HG03439 (cell line): Measurements from ENCODE around the gene CRISPLD2.

Experiments used
- ATAC-seq: cut with Tn5 transposase; IDR thresholded peaks from one replicate; pipeline ENCODE4 v1.9.1; 2021; ENCODE audit warnings: mild to moderate bottlenecking, moderate library complexity; ENCODE audit not compliant: unreplicated experiment

CRISPLD2 gene

GRCh38 chr16:84800158-84800978 lies 19.4 kb upstream of the CRISPLD2 start:
- no peak for ATAC-seq

- no peak for ATAC-seq
These were observed 16.6 kb upstream of the CRISPLD2 start for GRCh38 chr16:84803146-84803545.

- ATAC-seq, result no peak
These were observed 15.5 kb upstream of the CRISPLD2 start for GRCh38 chr16:84804326-84804725.

GRCh38 chr16:84806256-84806889 lies 13.4 kb upstream of the CRISPLD2 start:
- no peak for ATAC-seq

GRCh38 chr16:84806890-84807258 lies 12.9 kb upstream of the CRISPLD2 start:
- ATAC-seq, result no peak

GRCh38 chr16:84807776-84808175 lies 12.0 kb upstream of the CRISPLD2 start:
- no peak for ATAC-seq

GRCh38 chr16:84808826-84809225 lies 11.0 kb upstream of the CRISPLD2 start:
- no peak for ATAC-seq

GRCh38 chr16:84810518-84811273 lies 9.1 kb upstream of the CRISPLD2 start:
- ATAC-seq, result no peak

- no peak for ATAC-seq
These were observed 8.3 kb upstream of the CRISPLD2 start for GRCh38 chr16:84811529-84811928.

GRCh38 chr16:84813141-84813934 lies 6.4 kb upstream of the CRISPLD2 start:
- ATAC-seq, result no peak

GRCh38 chr16:84815462-84815861 lies 4.3 kb upstream of the CRISPLD2 start:
- no peak for ATAC-seq

- ATAC-seq, result no peak
These were observed 3.8 kb upstream of the CRISPLD2 start for GRCh38 chr16:84816023-84816422.

GRCh38 chr16:84816485-84816884 lies 3.3 kb upstream of the CRISPLD2 start:
- ATAC-seq, result no peak

GRCh38 chr16:84817206-84817605 lies 2.6 kb upstream of the CRISPLD2 start:
- ATAC-seq, result no peak

GRCh38 chr16:84817613-84818012 lies 2.2 kb upstream of the CRISPLD2 start:
- no peak for ATAC-seq

GRCh38 chr16:84818133-84818532 lies 1.7 kb upstream of the CRISPLD2 start:
- no peak for ATAC-seq

GRCh38 chr16:84818989-84819643 lies 669 bp upstream of the CRISPLD2 start:
- no peak for ATAC-seq

GRCh38 chr16:84820305-84820684 lies 510 bp downstream of the CRISPLD2 start:
- ATAC-seq, result no peak

- ATAC-seq, result no peak
These were observed 986 bp downstream of the CRISPLD2 start for GRCh38 chr16:84820771-84821170.

GRCh38 chr16:84821179-84821578 lies 1.4 kb downstream of the CRISPLD2 start:
- no peak for ATAC-seq
